ENCODE results near the gene MANSC1.

- TF ChIP-seq FOXK1 (CRISPR knock-in tag; IDR thresholded peaks at IDR 0.05; ENCODE audit: borderline replicate concordance, low read depth) (no peak), EHMT2 (IDR thresholded peaks at IDR 0.05; ENCODE audit: borderline replicate concordance, low read depth, low read length) (no peak), FOXP1 (IDR thresholded peaks at IDR 0.05) (no peak), FOXP1 (CRISPR knock-in tag; IDR thresholded peaks at IDR 0.05) (no peak)
Measured at GRCh38 chr12:12315838-12316237, 34.2 kb downstream of the MANSC1 start.

Data from HepG2 (cell line).